ENCODE data around the gene LPCAT3. TPM values are rescaled to one million over a fixed set of nuclear protein-coding genes. Genes with fewer than 3 reads are reported as not detected.

Gene LPCAT3
- total and polyA plus RNA-seq, 2 of the 4 experiments (the other 2 are of a cell fraction): 7.0 to 18.6 TPM

DNA sequence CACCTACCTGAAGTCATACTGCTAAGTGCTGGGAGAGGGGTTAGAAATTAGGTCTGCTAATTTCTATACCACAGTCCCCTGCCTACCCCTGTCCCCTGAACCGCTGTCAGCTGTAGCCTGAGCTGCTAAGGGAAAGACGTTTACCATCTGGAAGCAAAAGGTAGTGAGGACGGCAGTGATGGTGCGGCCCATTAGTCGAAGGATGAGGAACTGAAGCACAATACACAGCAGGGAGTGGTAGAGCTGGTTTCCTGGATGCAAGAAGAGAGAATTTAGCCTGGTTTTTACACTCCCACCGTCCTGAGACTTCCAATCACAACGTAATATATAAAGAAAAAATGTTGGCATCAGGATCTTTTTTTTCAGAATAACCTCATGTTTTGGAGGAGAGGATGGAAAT lies 35.7 kb downstream of the LPCAT3 start:
- Histone ChIP-seq H3K4me3 (ENCODE audit: insufficient read depth, low read depth, low read length) (no peak overlapping the region), H4K91ac (ENCODE audit: insufficient read depth, low read depth, low read length) (no peak overlapping the region), H3K4me2 (ENCODE audit: low read depth, low read length) (no peak overlapping the region), H4K20me1 (ENCODE audit: insufficient read depth, low read length) (no peaks in the 10 kb centered on the region), H2BK120ac (ENCODE audit: low read depth, low read length) (no peak overlapping the region), H2AK9ac (replicated peaks; ENCODE audit: low read depth, low read length, poor library complexity) (no peak overlapping the region), H3K9me3 (ENCODE audit: control insufficient read depth, insufficient read depth, low read length) (no peaks in the 10 kb centered on the region), H2BK5ac (ENCODE audit: low read depth, low read length, poor library complexity, severe bottlenecking) (no peak overlapping the region), H2BK15ac (ENCODE audit: low read depth, low read length) (no peak overlapping the region), H3K27ac (ENCODE audit: insufficient read depth, low read length) (no peak overlapping the region), H2AK5ac (ENCODE audit: low read depth, low read length) (no peak overlapping the region), H3K18ac (ENCODE audit: low read depth, low read length) (no peak overlapping the region), H3K9me1 (ENCODE audit: insufficient read depth, low read length) (peaks cover 3% of the 10 kb centered on the region; the same call in 1 of the 2 replicates), H4K5ac (ENCODE audit: low read depth, low read length) (no peak overlapping the region), H3K9ac (ENCODE audit: low read depth, low read length) (no peak overlapping the region), H4K8ac (ENCODE audit: low read depth in 2 of 2, low read length in 2 of 2) (no peak overlapping the region), H3K4ac (ENCODE audit: low read depth, low read length) (no peak overlapping the region), H3K23ac (ENCODE audit: low read depth, low read length) (no peak overlapping the region), H2BK20ac (ENCODE audit: low read depth, low read length) (no peak overlapping the region), H3K79me1 (ENCODE audit: low read depth in 1 of 2, low read length in 2 of 2) (peaks cover 0 to 5% of the 10 kb centered on the region in 2 experiments; a peak in 1 of 4 replicates), H3K14ac (replicated peaks; ENCODE audit: low read depth, low read length) (no peak overlapping the region), H3K4me1 (ENCODE audit: control insufficient read depth, insufficient read depth, low read length) (no peaks in the 10 kb centered on the region), H3K27me3 (ENCODE audit: control insufficient read depth, insufficient read depth, low read length) (no peaks in the 10 kb centered on the region), H2AFZ (replicated peaks; ENCODE audit: low read length, poor library complexity) (no peak overlapping the region), H3K36me3 (ENCODE audit: control insufficient read depth, insufficient read depth, low read length) (peaks cover 49% of the 10 kb centered on the region), H3K56ac (ENCODE audit: extremely low read depth, insufficient read depth, low read length) (no peak overlapping the region)
- POLR2A ChIA-PET (ENCODE audit: unreplicated experiment): no interaction called here
- no TSS peak for BruUV-seq (replicated peaks)
- CTCF ChIA-PET: no interaction called here
- no peak for TF ChIP-seq RFX5 (IDR thresholded peaks at IDR 0.05; ENCODE audit: low read depth, low read length)
- no peak for TF ChIP-seq SMC3 (IDR thresholded peaks at IDR 0.05; ENCODE audit: low read depth, low read length)
- no peak for TF ChIP-seq CEBPB (IDR thresholded peaks at IDR 0.05; ENCODE audit: low read depth, low read length)
- no peak for TF ChIP-seq POLR2A (IDR thresholded peaks at IDR 0.05; ENCODE audit: low read depth, low read length)
- TF ChIP-seq CHD1 (IDR thresholded peaks at IDR 0.05; ENCODE audit: low read depth, low read length): no peak
- TF ChIP-seq MXI1 (IDR thresholded peaks at IDR 0.05; ENCODE audit: borderline replicate concordance, low read depth, low read length): no peak
- no peak for TF ChIP-seq MAFK (IDR thresholded peaks at IDR 0.05; ENCODE audit: low read depth, low read length)
- TF ChIP-seq RCOR1 (IDR thresholded peaks at IDR 0.05; ENCODE audit: insufficient replicate concordance, low read length): no peak
- TF ChIP-seq, protein P1, sequence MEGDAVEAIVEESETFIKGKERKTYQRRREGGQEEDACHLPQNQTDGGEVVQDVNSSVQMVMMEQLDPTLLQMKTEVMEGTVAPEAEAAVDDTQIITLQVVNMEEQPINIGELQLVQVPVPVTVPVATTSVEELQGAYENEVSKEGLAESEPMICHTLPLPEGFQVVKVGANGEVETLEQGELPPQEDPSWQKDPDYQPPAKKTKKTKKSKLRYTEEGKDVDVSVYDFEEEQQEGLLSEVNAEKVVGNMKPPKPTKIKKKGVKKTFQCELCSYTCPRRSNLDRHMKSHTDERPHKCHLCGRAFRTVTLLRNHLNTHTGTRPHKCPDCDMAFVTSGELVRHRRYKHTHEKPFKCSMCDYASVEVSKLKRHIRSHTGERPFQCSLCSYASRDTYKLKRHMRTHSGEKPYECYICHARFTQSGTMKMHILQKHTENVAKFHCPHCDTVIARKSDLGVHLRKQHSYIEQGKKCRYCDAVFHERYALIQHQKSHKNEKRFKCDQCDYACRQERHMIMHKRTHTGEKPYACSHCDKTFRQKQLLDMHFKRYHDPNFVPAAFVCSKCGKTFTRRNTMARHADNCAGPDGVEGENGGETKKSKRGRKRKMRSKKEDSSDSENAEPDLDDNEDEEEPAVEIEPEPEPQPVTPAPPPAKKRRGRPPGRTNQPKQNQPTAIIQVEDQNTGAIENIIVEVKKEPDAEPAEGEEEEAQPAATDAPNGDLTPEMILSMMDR (conservative IDR thresholded peaks at IDR 0.05; ENCODE audit: low read depth, low read length): no peak
- TF ChIP-seq BHLHE40 (IDR thresholded peaks at IDR 0.05; ENCODE audit: low read depth, low read length): no peak
- TF ChIP-seq, protein P2, sequence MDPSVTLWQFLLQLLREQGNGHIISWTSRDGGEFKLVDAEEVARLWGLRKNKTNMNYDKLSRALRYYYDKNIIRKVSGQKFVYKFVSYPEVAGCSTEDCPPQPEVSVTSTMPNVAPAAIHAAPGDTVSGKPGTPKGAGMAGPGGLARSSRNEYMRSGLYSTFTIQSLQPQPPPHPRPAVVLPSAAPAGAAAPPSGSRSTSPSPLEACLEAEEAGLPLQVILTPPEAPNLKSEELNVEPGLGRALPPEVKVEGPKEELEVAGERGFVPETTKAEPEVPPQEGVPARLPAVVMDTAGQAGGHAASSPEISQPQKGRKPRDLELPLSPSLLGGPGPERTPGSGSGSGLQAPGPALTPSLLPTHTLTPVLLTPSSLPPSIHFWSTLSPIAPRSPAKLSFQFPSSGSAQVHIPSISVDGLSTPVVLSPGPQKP (IDR thresholded peaks at IDR 0.05; ENCODE audit: borderline replicate concordance, low read depth, low read length): no peak
- no peak for TF ChIP-seq NFE2L2 (IDR thresholded peaks at IDR 0.05; ENCODE audit: low read depth, low read length)
- TF ChIP-seq MAZ (IDR thresholded peaks at IDR 0.05; ENCODE audit: borderline replicate concordance, low read depth, low read length): no peak
- no peak for TF ChIP-seq FOS (IDR thresholded peaks at IDR 0.05; ENCODE audit: low read depth, low read length)
- TF ChIP-seq RAD21 (IDR thresholded peaks at IDR 0.05; ENCODE audit: low read length): no peak
- TF ChIP-seq, protein P3, sequence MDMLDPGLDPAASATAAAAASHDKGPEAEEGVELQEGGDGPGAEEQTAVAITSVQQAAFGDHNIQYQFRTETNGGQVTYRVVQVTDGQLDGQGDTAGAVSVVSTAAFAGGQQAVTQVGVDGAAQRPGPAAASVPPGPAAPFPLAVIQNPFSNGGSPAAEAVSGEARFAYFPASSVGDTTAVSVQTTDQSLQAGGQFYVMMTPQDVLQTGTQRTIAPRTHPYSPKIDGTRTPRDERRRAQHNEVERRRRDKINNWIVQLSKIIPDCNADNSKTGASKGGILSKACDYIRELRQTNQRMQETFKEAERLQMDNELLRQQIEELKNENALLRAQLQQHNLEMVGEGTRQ (IDR thresholded peaks at IDR 0.05; ENCODE audit: low read depth, low read length): no peak
- in situ Hi-C loops (cut with MboI; ENCODE audit: low sequenced_read_pairs) (no loop called here), intact Hi-C loops (cut with micrococcal nuclease) (no loop called here), dilution Hi-C loops (cut with HindIII; ENCODE audit: low sequenced_read_pairs, unreplicated experiment) (no loop called here)
- no CpG with 5 or more reads among the region's 7 CpGs for WGBS, 2 experiments (ENCODE audit: extremely low coverage in 2 of 2, insufficient read length in 1 of 2)
- DNase-seq (no peak), ATAC-seq (ENCODE audit: low read depth) (no peak)

Data from IMR-90 (cell line).